PFSK-1 (cell line): ENCODE data around the gene KLF16.

Source experiments
- FOXP2 ChIP-seq: optimal IDR thresholded peaks from 2 replicates; pipeline ENCODE3; 2011; ENCODE audit warnings: borderline replicate concordance, control low read depth, inconsistent platforms; ENCODE audit not compliant: insufficient read depth; ENCODE audit errors: extremely low read length, extremely low read depth
- SIN3A ChIP-seq: IDR thresholded peaks from 2 replicates; pipeline ENCODE4 v1.6.1; 2012; ENCODE audit warnings: mild to moderate bottlenecking, low read length, moderate library complexity, borderline replicate concordance; ENCODE audit not compliant: insufficient read depth
- TAF1 ChIP-seq: IDR thresholded peaks from 2 replicates; pipeline ENCODE4 v1.6.1; 2012; ENCODE audit warnings: low read length, control low read depth, borderline replicate concordance; ENCODE audit not compliant: insufficient read depth

GRCh38 chr19:1809678-1810077, 53.7 kb downstream of the KLF16 start:
- TF ChIP-seq SIN3A (no peak), TAF1 (no peak), FOXP2 (no peak)
